ENCODE data around the gene POLR2E.

POLR2E gene

DNA sequence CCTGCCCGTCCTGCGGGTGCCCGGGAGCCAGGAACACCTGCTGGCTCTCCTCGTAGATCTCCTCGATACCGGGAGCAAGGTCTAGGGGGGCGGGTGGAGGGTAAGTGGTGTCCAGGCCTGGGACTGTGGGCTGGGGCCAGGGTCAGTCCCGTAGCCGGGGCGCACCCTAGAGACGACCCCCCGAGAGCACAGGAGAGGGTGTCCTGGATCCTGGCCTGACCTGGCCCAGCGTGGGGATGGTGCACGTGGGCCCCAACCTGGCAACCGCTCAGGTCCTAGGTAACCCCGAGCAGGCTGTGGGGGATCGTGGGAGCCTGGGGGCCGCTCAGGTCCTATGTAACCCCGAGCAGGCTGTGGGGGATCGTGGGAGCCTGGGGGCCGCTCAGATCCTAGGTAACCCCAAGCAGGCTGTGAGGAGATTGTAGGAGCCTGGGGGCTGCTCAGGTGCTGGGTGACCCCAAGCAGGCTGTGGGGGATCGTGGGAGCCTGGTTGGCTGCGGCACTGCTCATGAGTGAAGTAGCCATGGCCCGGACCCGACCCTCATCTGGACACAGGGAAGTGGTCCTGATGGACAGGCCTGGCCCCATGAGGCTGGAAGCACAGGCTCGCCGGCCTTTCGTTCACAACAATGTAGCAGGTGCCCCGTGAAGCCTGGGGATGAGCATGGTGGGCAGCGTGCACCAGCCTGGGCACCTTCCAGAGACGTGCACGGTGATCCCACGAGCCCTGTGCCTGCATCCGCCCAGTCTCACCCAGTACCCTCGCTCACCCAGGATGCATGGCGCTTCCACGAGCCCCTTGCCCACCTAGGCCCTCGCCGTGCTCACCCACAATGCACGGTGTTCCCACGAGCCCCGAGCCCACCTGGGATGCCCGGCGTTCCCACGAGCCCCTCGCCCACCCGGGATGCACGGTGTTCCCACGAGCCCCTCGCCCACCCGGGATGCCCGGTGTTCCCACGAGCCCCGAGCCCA, 14.8 kb upstream of the POLR2E start:
- no peak for DNase-seq

DNA sequence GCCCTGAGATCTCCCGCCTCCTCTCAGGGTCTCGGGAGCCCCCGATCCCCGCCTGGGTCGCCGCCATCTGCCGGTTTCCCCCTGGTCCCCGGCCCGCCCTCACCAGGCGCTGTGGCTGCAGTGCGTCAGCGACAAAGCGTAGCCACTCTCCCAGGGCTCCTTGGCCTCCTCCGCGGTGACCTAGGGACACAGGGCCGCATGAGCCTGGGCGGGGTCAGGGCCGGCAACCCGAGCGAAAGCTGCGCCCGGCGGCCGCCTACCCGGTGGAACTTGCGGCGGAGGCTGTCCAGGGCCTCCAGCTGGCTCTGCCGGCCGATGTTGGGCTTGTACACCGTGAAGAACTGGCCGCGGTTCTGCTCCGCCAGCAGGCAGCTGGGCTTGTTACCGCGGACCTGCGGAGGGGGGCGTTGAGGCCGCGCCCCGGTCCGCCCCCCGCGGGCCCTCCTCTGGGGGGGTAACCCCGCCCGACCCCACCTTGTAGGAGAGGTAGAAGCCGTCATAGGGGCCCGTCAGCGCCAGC, 13.9 kb upstream of the POLR2E start:
- no peak for DNase-seq

GRCh38 chr19:1108291-1109031, 13.3 kb upstream of the POLR2E start:
- no peak for DNase-seq

DNA sequence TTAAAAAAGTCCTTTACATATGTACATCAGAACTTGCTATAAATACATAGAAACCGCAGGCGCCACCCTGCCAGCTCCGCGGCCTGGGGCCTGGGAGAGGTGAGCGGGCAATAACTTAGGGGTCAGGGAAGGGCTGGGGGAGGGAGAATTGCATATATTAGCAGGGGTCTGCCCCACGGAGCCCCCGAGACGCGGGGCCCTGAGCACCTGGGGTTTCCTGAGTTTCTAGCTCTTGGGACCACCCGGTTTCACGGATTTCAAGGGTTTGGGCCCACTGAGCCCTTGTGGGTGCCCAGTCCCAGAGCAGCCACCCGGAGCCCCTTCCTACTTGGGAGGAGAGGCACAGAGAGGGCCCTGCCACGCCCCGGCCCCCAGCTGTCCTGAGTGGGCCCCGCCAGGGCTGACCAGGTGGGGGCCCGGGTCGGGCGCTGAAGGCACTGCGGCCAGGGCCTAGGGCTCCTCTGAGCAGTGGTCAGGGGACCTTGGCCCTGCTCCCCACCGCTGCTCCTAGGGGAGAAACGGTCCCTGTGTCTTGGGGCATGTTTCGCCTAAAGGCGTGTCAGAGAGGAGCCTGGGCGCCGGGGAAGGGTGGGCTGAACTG, 12.6 kb upstream of the POLR2E start:
- no peak for DNase-seq

GRCh38 chr19:1106841-1107660, 11.9 kb upstream of the POLR2E start:
- no peak for DNase-seq

DNA sequence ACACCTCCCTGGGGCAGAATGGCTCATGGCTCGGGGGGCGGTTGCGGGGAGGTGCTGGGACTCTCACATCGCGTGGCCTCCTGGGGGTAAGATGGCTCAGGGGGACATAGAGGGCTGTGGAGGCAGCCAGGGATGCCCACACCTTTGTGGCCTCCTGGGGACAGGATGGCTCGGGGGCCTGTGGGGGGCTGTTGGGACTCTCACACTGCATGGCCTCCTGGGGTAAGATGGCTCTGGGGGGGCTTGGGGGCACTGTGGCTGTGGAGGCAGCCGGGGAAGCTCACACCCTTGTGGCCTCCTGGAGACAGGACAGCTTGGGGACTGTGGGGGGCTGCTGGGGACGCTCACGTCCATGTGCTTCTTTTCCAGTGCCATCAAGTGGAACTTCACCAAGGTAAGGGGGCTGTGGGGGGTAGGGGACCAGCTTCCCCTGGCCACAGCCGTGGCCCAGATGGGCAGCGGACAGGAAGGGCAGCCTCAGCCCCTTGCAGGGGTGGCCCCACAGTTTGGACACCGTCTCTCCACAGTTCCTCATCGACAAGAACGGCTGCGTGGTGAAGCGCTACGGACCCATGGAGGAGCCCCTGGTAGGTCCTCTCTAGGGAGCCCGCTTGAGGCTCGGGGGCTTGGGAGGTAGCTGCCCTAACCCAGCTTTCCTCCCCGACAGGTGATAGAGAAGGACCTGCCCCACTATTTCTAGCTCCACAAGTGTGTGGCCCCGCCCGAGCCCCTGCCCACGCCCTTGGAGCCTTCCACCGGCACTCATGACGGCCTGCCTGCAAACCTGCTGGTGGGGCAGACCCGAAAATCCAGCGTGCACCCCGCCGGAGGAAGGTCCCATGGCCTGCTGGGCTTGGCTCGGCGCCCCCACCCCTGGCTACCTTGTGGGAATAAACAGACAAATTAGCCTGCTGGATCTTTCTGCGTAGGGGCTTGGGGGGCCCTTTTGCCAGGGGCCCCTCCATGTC, 11.0 kb upstream of the POLR2E start:
- no peak for DNase-seq

- no peak for DNase-seq
These were observed 10.1 kb upstream of the POLR2E start for GRCh38 chr19:1105008-1105872.

DNA sequence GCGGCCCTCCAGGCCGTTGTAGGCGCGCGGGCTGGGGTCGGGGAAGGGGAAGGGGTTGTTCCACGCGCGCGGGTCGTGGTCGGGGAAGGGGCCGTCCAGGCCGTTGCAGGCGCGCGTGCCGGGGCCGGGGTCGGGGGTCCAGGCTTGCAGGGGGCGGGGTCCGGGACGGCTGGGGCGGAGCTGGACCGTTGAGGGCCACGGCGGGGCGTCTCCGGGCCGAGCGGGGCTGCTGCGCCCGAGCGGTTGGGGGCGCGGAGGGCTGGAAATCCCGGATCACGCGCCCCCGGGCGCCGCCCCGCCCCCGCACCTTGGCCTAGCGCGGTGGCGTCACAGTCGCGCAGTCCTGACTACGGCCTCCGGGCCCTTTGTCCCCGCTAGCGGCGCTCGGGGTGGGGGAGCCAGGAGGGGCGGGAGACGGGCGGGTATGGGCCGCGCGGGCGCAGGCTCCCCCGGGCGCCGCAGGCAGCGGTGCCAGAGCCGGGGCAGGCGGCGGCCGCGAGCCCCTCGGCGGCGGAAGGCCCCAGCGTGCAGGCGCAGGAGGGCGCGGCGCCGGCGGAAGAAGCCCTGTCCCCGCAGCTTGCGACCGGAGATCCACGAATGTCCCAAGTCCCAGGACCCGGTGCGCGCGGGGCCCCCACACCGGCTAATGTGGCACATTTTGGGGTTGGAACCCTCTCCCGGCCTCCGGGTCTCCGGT, 9.3 kb upstream of the POLR2E start:
- peak; percentile 72 for DNase-seq

DNA sequence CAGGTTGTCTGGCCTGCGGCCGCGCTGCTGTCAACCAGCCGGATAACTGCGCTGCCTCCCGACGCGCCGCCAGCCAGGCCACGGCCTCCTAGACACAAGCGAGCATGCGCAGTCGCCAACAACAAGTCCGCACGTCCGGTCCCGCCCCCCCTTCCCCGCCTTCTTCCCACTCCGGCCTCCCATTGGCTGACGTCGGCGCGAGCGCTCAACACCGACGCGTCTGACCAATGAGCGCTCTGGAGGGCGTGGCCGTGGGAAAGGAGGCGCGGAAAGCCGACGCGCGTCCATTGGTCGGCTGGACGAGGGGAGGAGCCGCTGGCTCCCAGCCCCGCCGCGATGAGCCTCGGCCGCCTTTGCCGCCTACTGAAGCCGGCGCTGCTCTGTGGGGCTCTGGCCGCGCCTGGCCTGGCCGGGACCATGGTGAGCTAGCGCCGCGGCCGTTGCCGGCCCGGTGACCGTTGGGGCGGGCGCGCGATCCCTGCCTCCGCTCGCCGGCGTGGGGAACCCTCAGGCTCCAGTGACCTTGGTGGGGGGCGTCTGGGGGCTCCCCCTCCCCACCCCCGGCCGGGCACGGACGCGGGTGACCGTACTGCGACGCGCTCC, 8.6 kb upstream of the POLR2E start, which contains the start of gene GPX4:
Gene GPX4 (plus strand): TSS at position 287 of the 603 bp plus-strand sequence. CDS start 50 bp downstream, at position 337.
- peak; percentile 98 for DNase-seq

DNA sequence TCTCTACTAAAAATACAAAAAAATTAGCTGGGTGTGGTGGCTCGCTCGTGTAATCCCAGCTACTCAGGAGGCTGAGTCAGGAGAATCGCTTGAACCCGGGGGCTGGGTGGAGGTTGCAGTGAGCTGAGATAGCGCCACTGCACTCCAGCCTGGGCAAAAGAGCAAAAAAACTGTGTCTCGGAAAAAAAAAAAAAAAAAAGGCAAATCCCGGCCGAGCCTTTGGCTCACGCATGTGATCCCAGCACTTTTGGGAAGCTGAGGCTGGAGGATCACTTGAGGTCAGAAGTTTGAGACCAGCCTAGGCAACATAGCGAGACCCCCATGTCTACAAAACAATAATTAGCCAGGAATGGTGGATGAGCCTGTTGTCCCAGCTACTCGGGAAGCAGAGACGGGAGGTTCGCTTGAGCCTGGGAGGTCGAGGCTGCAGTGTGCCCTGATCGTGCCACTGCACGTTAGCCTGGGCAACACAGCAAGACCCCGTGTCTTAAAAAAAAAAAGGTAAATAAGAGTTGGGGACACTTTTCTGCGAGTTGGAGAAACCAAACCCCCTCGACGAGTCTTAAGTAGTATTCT, 8.0 kb upstream of the POLR2E start:
- no peak for DNase-seq

DNA sequence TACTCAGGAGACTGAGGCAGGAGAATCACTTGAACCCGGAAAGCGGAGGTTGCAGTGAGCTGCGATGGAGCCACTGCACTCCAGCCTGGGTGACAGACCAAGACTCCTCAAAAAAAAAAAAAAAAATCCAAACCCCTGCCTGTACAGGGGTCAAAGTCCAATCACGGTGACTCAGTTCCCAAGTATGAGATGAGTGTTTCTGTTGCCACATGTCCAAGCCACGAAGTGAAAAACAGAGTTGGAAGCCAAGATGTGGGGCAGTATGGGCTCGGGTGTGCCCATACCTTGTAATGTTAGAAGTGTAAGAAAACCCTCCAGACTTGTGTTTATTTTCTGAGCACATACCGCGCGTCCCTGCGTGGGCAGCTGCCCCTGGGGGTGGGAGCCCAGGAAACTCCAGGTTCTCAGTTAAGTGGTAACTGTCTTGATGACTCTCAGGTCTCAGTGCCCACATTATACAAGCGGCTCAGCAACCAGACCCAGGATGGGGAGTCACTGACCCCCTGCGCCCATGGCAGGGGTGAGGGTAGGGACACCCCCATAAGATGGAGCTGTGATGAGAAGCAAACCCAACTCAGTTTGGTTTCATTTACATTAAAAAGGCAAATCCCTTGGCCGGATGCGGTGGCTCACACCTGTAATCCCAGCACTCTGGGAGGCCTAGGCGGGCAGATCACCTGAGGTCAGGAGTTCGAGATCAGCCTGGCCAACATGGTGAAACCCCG, 7.4 kb upstream of the POLR2E start:
- no peak for DNase-seq

- DNase-seq = no peak
These were observed 6.1 kb upstream of the POLR2E start for GRCh38 chr19:1101337-1101698.

- no peak for DNase-seq
These were observed 3.2 kb upstream of the POLR2E start for GRCh38 chr19:1098177-1099051.

DNA sequence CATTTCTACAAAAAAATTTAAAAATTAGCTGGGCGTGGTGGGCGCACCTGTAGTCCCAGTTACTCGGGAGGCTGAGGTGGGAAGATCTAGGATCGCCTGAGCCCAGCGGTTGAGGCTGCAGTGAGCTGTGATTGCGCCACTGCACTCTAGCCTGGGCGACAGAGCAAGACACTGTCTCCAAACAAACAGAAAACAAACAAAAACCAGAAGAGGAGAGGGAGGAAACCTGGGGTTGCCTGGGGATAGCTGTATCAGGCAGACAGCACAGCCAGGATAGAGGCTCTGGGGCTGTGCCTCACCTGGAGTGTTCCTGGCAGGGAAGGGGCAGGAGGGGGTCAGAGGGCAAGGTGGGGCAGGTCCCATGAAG, 2.6 kb upstream of the POLR2E start:
- DNase-seq = no peak

DNA sequence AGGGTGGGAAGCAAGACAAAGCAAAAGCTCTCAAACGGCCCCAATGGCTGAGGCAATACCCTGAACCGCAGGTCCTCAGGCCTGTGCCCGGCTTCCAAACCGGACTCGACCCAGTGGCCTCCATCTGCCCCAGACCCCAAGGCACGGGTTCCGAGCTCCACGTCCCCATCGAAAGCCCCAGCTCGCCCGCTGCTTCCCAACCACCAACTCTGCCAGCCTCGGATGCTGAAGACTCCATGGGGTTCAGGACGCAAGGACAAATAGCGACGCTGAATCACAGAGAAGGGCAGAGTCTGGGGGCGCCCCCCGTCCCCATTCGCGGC, 559 bp downstream of the POLR2E start:
- DNase-seq = no peak

GRCh38 chr19:1093811-1094553, 1.2 kb downstream of the POLR2E start:
- no peak for DNase-seq

Measured in effector CD4-positive, alpha-beta T cell (primary cell).